A673 (cell line): ENCODE results near the gene P4HA2. TPM values are rescaled to one million over a fixed set of nuclear protein-coding genes. Genes with fewer than 3 reads are reported as not detected.

ENCODE experiments used
- BruUV-seq: library from RNA; stranded (reverse); fragments of 400-500 nt; replicated peaks from 2 replicates; lab custom pipeline; 2021; lab: Mats Ljungman, UMichigan
- CTCF ChIA-PET: fragments of 300-600 bp; sonication (Branson Sonifier 250); formaldehyde crosslinking; loops from one replicate; lab custom pipeline; 2022; ENCODE audit warnings: antibody characterized with exemption; lab: Charles Lee
- POLR2A ChIA-PET: fragments of 300-600 bp; sonication (Branson Sonifier 250); formaldehyde crosslinking; loops from one replicate; lab custom pipeline; 2022; ENCODE audit warnings: antibody characterized with exemption; ENCODE audit not compliant: low non-redundant PET; lab: Charles Lee
- DNase-seq: peaks from one replicate; pipeline ENCODE4 v3.0.0-alpha.2; 2015; ENCODE audit warnings: low spot score
- H3K27ac ChIP-seq: fragments of 200-600 bp; sonication (generic); 2 replicates; pipeline ENCODE4 v1.5.1; 2016; ENCODE audit warnings: mixed run types, low read depth, mild to moderate bottlenecking, mixed read lengths, antibody characterized with exemption, low read length; ENCODE audit not compliant: poor library complexity, severe bottlenecking
- H3K27me3 ChIP-seq: fragments of 200-600 bp; sonication (generic); replicated peaks from 2 replicates; pipeline ENCODE4 v1.6.1; 2017; ENCODE audit warnings: mixed run types, low read depth, mild to moderate bottlenecking, mixed read lengths, antibody characterized with exemption, low read length; ENCODE audit not compliant: insufficient read depth, poor library complexity
- H3K36me3 ChIP-seq: fragments of 200-600 bp; sonication (generic); 2 replicates; pipeline ENCODE4 v1.6.1; 2016; ENCODE audit warnings: mixed run types, mild to moderate bottlenecking, mixed read lengths, antibody characterized with exemption, low read length; ENCODE audit not compliant: insufficient read depth, poor library complexity, severe bottlenecking
- H3K4me1 ChIP-seq: fragments of 200-600 bp; sonication (generic); 2 replicates; pipeline ENCODE4 v1.6.1; 2017; ENCODE audit warnings: mixed run types, mild to moderate bottlenecking, mixed read lengths, antibody characterized with exemption, low read length; ENCODE audit not compliant: insufficient read depth, poor library complexity, severe bottlenecking
- H3K4me3 ChIP-seq: fragments of 200-600 bp; sonication (generic); 2 replicates; pipeline ENCODE4 v1.5.1; 2016; ENCODE audit warnings: low read depth, mixed run types, mild to moderate bottlenecking, mixed read lengths, low read length; ENCODE audit not compliant: poor library complexity, severe bottlenecking
- H3K9me3 ChIP-seq: fragments of 200-600 bp; sonication (generic); 2 replicates; pipeline ENCODE4 v1.6.1; 2016; ENCODE audit warnings: mixed run types, low read depth, mild to moderate bottlenecking, mixed read lengths, antibody characterized with exemption, low read length; ENCODE audit not compliant: poor library complexity, severe bottlenecking
- EZH2 ChIP-seq: fragments of 200-600 bp; sonication (generic); IDR thresholded peaks from 2 replicates; pipeline ENCODE4 v1.6.1; 2017; ENCODE audit warnings: borderline replicate concordance, low read depth, mild to moderate bottlenecking, mixed read lengths, antibody characterized with exemption, low read length; ENCODE audit not compliant: poor library complexity, severe bottlenecking
- intact Hi-C: fragments of 100-400 bp; cut with micrococcal nuclease; formaldehyde crosslinking; loops from one replicate; pipeline ENCODE4 v1.10.0; 2022; ENCODE audit not compliant: unreplicated experiment
- total RNA-seq: library from RNA; stranded (reverse); gene quantifications from 2 replicates; pipeline ENCODE4 v1.2.3, GENCODE V29; 2021
- TF ChIP-seq, protein P1 (sequence below): fragments of 300-800, 200-600 bp; sonication (generic); conservative IDR thresholded peaks from 2 replicates; pipeline ENCODE4 v1.5.1; 2017; ENCODE audit warnings: low read depth, mild to moderate bottlenecking, antibody characterized with exemption, low read length, moderate library complexity, mixed read lengths

The P4HA2 gene
- total RNA-seq, 1 experiment from 2014 or later, result 2.8 TPM

DNA sequence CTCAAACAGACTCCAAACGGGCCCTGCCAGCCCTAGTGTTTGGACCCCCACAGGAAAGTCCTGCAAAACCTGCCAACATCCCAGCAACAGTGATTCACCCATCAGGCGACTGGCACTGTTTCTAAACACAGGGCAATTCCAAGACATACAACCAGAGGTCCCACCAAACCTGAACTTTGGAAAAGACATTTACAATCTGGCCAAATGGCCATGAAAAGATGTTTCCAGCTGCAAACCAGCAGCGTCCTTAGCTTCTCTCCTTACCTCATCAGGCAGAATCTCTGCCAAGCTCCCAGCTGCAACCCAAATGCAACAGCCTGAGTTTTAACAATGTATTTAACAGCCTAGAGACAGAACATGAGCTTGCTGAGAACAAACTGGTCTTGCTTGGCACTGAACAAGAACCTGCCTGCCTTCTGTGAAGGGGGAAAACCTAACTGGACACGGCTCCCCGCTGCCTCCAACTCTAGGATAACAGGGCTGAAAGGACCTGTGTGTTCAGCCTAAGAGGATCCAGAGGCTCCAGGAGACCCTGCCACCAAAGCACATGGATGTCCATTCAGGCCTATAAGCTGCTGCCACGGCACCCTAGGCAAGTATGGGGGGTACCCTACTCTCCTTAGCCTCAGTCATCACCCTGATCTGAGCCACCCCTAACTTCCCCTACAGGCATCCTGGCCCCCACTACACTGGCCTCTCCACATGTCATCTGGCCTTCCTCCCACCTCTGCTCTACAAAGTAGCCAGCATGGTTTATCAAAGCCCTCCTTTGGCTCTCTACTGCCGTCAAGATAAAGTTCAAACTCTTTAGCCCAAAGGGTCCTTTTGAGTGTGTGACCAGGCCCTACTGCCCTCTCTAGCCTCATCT, 5.6 kb downstream of the P4HA2 start:
- TF ChIP-seq EZH2, result no peak
- TF ChIP-seq, protein P1, sequence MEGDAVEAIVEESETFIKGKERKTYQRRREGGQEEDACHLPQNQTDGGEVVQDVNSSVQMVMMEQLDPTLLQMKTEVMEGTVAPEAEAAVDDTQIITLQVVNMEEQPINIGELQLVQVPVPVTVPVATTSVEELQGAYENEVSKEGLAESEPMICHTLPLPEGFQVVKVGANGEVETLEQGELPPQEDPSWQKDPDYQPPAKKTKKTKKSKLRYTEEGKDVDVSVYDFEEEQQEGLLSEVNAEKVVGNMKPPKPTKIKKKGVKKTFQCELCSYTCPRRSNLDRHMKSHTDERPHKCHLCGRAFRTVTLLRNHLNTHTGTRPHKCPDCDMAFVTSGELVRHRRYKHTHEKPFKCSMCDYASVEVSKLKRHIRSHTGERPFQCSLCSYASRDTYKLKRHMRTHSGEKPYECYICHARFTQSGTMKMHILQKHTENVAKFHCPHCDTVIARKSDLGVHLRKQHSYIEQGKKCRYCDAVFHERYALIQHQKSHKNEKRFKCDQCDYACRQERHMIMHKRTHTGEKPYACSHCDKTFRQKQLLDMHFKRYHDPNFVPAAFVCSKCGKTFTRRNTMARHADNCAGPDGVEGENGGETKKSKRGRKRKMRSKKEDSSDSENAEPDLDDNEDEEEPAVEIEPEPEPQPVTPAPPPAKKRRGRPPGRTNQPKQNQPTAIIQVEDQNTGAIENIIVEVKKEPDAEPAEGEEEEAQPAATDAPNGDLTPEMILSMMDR, result no peak
- no TSS peak for BruUV-seq
- Histone ChIP-seq H3K27me3 (no peaks in the 10 kb centered on the region), H3K9me3 (no peaks in the 10 kb centered on the region), H3K4me1 (peaks cover 18% of the 10 kb centered on the region), H3K4me3 (no peak overlapping the region), H3K36me3 (no peaks in the 10 kb centered on the region), H3K27ac (no peak overlapping the region)
- CTCF ChIA-PET, result no interaction called here
- POLR2A ChIA-PET, result no interaction called here
- no peak for DNase-seq
- intact Hi-C loops, result no loop called here

DNA sequence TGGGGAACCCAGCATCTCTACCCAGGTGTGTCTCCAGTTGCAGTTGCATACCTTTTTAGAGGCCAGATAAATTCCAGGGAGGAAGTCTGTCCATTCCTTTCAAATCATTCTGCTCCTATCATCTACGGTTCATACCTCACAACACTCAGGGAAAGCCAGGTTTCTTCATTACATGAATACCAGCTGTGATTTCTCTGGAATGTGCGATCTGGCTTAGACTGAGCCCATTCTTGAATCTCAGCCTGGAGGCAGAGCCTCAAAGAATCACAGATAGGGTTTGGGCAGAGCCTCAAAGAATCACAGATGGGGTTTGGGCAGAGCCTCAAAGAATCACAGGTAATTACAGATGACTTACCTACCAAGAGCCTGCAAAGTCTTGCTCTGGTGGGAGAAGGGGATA, 7.2 kb downstream of the P4HA2 start:
- TF ChIP-seq, protein P1, result no peak
- no peak for TF ChIP-seq EZH2
- Histone ChIP-seq H3K27ac (no peak overlapping the region), H3K27me3 (no peaks in the 10 kb centered on the region), H3K9me3 (no peaks in the 10 kb centered on the region), H3K4me3 (no peak overlapping the region), H3K4me1 (peaks cover 11% of the 10 kb centered on the region), H3K36me3 (no peaks in the 10 kb centered on the region)
- no peak for DNase-seq
- intact Hi-C loops, result no loop called here
- CTCF ChIA-PET, result no interaction called here
- BruUV-seq, result no TSS peak
- POLR2A ChIA-PET, result no interaction called here

DNA sequence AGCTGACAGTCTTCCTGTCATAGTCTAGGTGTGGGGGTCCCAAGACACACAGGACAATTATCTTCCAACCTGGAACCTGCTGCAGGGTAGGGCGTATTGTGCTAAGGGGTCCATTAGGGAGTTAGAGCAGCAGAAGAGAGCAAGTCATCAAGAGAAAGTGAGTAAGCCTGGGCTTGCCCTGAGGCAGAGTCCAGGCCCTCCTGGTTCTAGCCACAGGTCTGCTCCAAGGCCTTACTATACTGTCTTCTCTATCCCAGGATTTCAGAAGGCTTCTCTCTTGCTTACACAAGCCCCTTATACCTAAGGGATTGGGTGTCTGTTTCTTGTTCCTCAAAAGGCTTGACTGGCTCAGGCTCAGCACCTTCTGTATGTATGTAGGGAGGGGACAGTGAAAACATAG, 7.7 kb downstream of the P4HA2 start:
- TF ChIP-seq, protein P1, result no peak
- no peak for TF ChIP-seq EZH2

More for the DNA sequence above, 7.7 kb downstream of the P4HA2 start:
- no peaks in the 10 kb centered on the region for H3K9me3 ChIP-seq
- H3K27ac ChIP-seq, result no peak overlapping the region
- BruUV-seq, result no TSS peak
- DNase-seq, result no peak
- POLR2A ChIA-PET, result no interaction called here
- H3K27me3 ChIP-seq, result no peaks in the 10 kb centered on the region
- intact Hi-C loops, result no loop called here
- peaks cover 6% of the 10 kb centered on the region for H3K4me1 ChIP-seq
- no peak overlapping the region for H3K4me3 ChIP-seq
- no peaks in the 10 kb centered on the region for H3K36me3 ChIP-seq
- CTCF ChIA-PET, result no interaction called here
